ENCODE data around the gene UBXN7. TPM values are rescaled to one million over a fixed set of nuclear protein-coding genes. Genes with fewer than 3 reads are reported as not detected.
"Not testable (repeated sequence)": the region's sequence is repeated elsewhere in the genome, so short reads cannot be mapped to it uniquely, and the experiment has no call there.

The UBXN7 gene, protein sequence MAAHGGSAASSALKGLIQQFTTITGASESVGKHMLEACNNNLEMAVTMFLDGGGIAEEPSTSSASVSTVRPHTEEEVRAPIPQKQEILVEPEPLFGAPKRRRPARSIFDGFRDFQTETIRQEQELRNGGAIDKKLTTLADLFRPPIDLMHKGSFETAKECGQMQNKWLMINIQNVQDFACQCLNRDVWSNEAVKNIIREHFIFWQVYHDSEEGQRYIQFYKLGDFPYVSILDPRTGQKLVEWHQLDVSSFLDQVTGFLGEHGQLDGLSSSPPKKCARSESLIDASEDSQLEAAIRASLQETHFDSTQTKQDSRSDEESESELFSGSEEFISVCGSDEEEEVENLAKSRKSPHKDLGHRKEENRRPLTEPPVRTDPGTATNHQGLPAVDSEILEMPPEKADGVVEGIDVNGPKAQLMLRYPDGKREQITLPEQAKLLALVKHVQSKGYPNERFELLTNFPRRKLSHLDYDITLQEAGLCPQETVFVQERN
- 10 to 100 TPM; 21.1 to 59.0 (median 53.6) TPM for total RNA-seq
- polyA plus RNA-seq = 10 to 100 TPM in 1 of 3 donors, 1 to 10 TPM in 2; 2.4 to 12.8 (median 2.5) TPM
- long read RNA-seq, donor 1, full-length matches to known transcripts = 5 of 5 reads
- long read RNA-seq, donor 1, partial matches to known transcripts = 0 of 5 reads
- long read RNA-seq, donor 1, other reads (novel, unspliced or antisense) = 0 of 5 reads
- long read RNA-seq, donor 2, full-length matches to known transcripts = 3 of 3 reads
- long read RNA-seq, donor 2, partial matches to known transcripts = 0 of 3 reads
- long read RNA-seq, donor 2, other reads (novel, unspliced or antisense) = 0 of 3 reads

GRCh38 chr3:196432137-196432879 is at the start of gene UBXN7:
Gene UBXN7, minus strand, starts transcription at chr3:196432427. Its CDS starts 28 bp downstream, at chr3:196432399.
- 0 to 1% (median 1%) methylated on average over 57 to 67 of the region's 67 CpGs for WGBS, 5 donors
- intact Hi-C loops (cut with DNase I; ENCODE audit: low total_unique reads) = no loop called here

GRCh38 chr3:196477678-196478077 is 45.5 kb upstream of the UBXN7 start:
- no peaks in the 10 kb centered on the region for H3K27me3 ChIP-seq (replicated peaks in 1 of 7)
- 97 to 98% (median 98%) methylated on average over 4 of the region's 4 CpGs for WGBS, 5 donors
- peaks cover 0 to 100% (median 69%) of the 10 kb centered on the region in 6 donors for H3K36me3 ChIP-seq
- DNase-seq = no peak
- TF ChIP-seq POLR2AphosphoS5 (IDR thresholded peaks at IDR 0.05) (no peak), CTCF (IDR thresholded peaks at IDR 0.05 in 8 of 11, conservative IDR thresholded peaks at IDR 0.05 in 3 of 11) (no peak), POLR2A (IDR thresholded peaks at IDR 0.05) (no peak)
- H3K4me3 ChIP-seq = no peak overlapping the region
- intact Hi-C loops (cut with DNase I; ENCODE audit: low total_unique reads) = no loop called here
- H3K4me1 ChIP-seq = no peaks in the 10 kb centered on the region
- no peaks in the 10 kb centered on the region for H3K9me3 ChIP-seq
- H3K27ac ChIP-seq = no peak overlapping the region

More at GRCh38 chr3:196432137-196432879, at the start of gene UBXN7:
- H3K36me3 ChIP-seq = peaks cover 0 to 19% (median 3%) of the 10 kb centered on the region in 6 donors
- peak; percentile 99 for DNase-seq
- peak within 1 kb of the TSS; percentile 72 to 97 (median 90) for H3K4me3 ChIP-seq
- peak within 1 kb of the TSS; percentile 76 to 97 (median 95) for H3K27ac ChIP-seq
- H3K9me3 ChIP-seq = no peaks in the 10 kb centered on the region
- H3K4me1 ChIP-seq = peaks cover 8 to 49% (median 35%) of the 10 kb centered on the region in 6 donors
- TF ChIP-seq CTCF (IDR thresholded peaks at IDR 0.05 in 8 of 11, conservative IDR thresholded peaks at IDR 0.05 in 3 of 11) = peak in 3 of 11 experiments; percentile 6 to 29 (median 20)
- TF ChIP-seq POLR2A (IDR thresholded peaks at IDR 0.05) = peak in 2 of 3 donors; percentile 31 to 62
- TF ChIP-seq POLR2AphosphoS5 (IDR thresholded peaks at IDR 0.05) = peak; percentile 94 to 97 (median 96)
- H3K27me3 ChIP-seq (replicated peaks in 1 of 7) = no peaks in the 10 kb centered on the region

DNA sequence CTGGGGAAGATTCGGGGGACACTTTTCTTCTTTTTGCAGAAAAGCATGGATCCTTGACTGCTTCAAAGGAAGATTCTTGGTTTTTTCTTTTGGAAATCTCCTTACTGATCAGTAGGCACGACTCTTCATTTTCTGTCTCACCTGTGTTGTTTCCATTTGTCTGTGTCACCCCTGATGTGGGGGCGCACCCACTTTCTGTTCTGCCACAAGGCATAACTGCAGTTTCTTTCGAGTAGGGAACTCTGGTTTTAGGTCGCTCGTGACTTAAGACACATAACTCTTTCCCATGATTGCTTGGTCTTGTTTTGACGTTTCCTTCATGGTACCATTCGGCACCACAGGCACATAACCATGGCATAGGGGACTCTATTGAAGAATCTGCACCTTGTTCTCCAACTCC is 40.1 kb upstream of the UBXN7 start:
- WGBS, 5 donors = 91 to 97% (median 92%) methylated on average over 8 of the region's 8 CpGs
- no peak for DNase-seq
- peaks cover 0 to 94% (median 49%) of the 10 kb centered on the region in 6 donors for H3K36me3 ChIP-seq

DNA sequence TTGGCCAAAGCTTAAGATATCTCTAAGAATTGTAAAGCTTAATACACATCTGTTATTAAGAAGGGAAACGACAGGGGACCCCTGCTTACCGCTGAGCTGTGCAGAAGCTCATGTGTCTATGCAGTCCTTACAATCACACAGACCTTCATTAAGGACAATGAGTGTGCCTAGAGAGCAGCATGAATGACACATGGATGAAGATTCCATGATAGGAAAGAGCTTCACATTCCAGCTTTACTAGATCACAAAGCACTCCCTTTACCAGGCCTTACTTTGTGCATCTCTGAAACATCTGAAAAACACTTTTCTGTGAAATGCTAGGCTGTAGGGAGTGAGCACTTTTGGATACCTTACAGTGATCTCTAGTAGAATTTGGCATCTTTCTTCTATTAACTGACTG is 39.3 kb upstream of the UBXN7 start:
- intact Hi-C loops (cut with DNase I; ENCODE audit: low total_unique reads) = no loop called here
- WGBS, 5 donors = 83 to 96% (median 86%) methylated on average over 2 of the region's 2 CpGs
- H3K27ac ChIP-seq = no peak overlapping the region
- H3K9me3 ChIP-seq = no peaks in the 10 kb centered on the region
- H3K4me3 ChIP-seq = no peak overlapping the region
- peaks cover 0 to 13% (median 4%) of the 10 kb centered on the region in 6 donors for H3K4me1 ChIP-seq
- no peak for DNase-seq
- TF ChIP-seq CTCF (IDR thresholded peaks at IDR 0.05 in 8 of 11, conservative IDR thresholded peaks at IDR 0.05 in 3 of 11) = no peak
- TF ChIP-seq POLR2A (IDR thresholded peaks at IDR 0.05) = no peak
- TF ChIP-seq POLR2AphosphoS5 (IDR thresholded peaks at IDR 0.05) = no peak
- peaks cover 0 to 93% (median 47%) of the 10 kb centered on the region in 6 donors for H3K36me3 ChIP-seq
- H3K27me3 ChIP-seq (replicated peaks in 1 of 7) = no peaks in the 10 kb centered on the region

More for the DNA sequence above, 40.1 kb upstream of the UBXN7 start:
- H3K27me3 ChIP-seq (replicated peaks in 1 of 7) = no peaks in the 10 kb centered on the region
- H3K9me3 ChIP-seq = no peaks in the 10 kb centered on the region
- no peak overlapping the region for H3K4me3 ChIP-seq
- intact Hi-C loops (cut with DNase I; ENCODE audit: low total_unique reads) = no loop called here
- TF ChIP-seq POLR2AphosphoS5 (IDR thresholded peaks at IDR 0.05) = no peak
- no peak overlapping the region for H3K27ac ChIP-seq
- H3K4me1 ChIP-seq = peaks cover 0 to 13% (median 4%) of the 10 kb centered on the region in 6 donors

DNA sequence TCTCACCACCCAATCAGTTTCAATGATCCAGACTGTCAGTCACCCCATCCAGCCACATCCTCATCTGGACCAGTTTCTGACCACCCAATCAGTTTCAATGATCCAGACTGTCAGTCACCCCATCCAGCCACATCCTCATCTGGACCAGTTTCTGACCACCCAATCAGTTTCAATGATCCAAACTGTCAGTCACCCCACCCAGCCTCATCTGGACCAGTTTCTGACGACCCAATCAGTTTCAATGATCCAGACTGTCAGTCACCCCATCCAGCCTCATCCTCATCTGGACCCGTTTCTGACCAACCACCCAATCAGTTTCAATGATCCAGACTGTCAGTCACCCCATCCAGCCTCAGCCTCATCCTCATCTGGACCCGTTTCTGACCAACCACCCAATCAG is 38.0 kb upstream of the UBXN7 start:
- H3K27me3 ChIP-seq (replicated peaks in 1 of 7); H3K9me3 ChIP-seq; intact Hi-C loops (cut with DNase I; ENCODE audit: low total_unique reads); H3K27ac ChIP-seq; H3K4me3 ChIP-seq; DNase-seq: not testable (repeated sequence)
- WGBS, 5 donors = 90 to 100% (median 97%) methylated on average over 3 of the region's 3 CpGs
- Histone ChIP-seq H3K4me1 (peaks cover 0 to 13% (median 4%) of the 10 kb centered on the region in 6 donors), H3K36me3 (peaks cover 0 to 84% (median 44%) of the 10 kb centered on the region in 6 donors)
